Neural cell (in vitro differentiated cells): ENCODE measurements around the gene CNOT6. TPM values are rescaled to one million over a fixed set of nuclear protein-coding genes. Genes with fewer than 3 reads are reported as not detected.

Experiments
- H2AFZ ChIP-seq: fragments of 200-600, 300-800 bp; sonication (generic), shearing (Covaris generic); 2 replicates; pipeline ENCODE4 v1.6.0; 2014; ENCODE audit warnings: low read depth, mild to moderate bottlenecking, antibody characterized with exemption, low read length, moderate library complexity
- H3F3A ChIP-seq: fragments of 200-600 bp; shearing (Covaris generic); 2 replicates; pipeline ENCODE4 v1.6.1; 2016; ENCODE audit warnings: mild to moderate bottlenecking, moderate library complexity, mixed read lengths, antibody characterized with exemption, low read length; ENCODE audit not compliant: insufficient read depth, poor library complexity, severe bottlenecking
- H3K27ac ChIP-seq: fragments of 200-600, 300-800 bp; sonication (generic), shearing (Covaris generic); 2 replicates; pipeline ENCODE4 v1.5.1; 2014; ENCODE audit warnings: mild to moderate bottlenecking, low read length, moderate library complexity
- H3K27me3 ChIP-seq: fragments of 300-800, 200-600 bp; sonication (generic), shearing (Covaris generic); 2 replicates; pipeline ENCODE4 v1.6.0; 2014; ENCODE audit warnings: mild to moderate bottlenecking, low read depth, low read length, moderate library complexity; ENCODE audit not compliant: insufficient read depth
- H3K36me3 ChIP-seq: fragments of 300-800, 200-600 bp; sonication (generic), shearing (Covaris generic); 2 replicates; pipeline ENCODE4 v1.5.1; 2014; ENCODE audit warnings: mild to moderate bottlenecking, antibody characterized with exemption, low read length, moderate library complexity; ENCODE audit not compliant: insufficient read depth
- H3K4me2 ChIP-seq: fragments of 300-800, 200-600 bp; sonication (generic), shearing (Covaris generic); 2 replicates; pipeline ENCODE4 v1.6.0; 2014; ENCODE audit warnings: mild to moderate bottlenecking, low read length
- H3K4me3 ChIP-seq: fragments of 300-800, 200-600 bp; sonication (generic), shearing (Covaris generic); 2 replicates; pipeline ENCODE4 v1.5.1; 2014; ENCODE audit warnings: mild to moderate bottlenecking, low read length, moderate library complexity
- H3K79me2 ChIP-seq: fragments of 200-600 bp; shearing (Covaris generic); replicated peaks from 2 replicates; pipeline ENCODE4 v1.6.0; 2014; ENCODE audit warnings: mild to moderate bottlenecking, low read length, moderate library complexity; ENCODE audit not compliant: insufficient read depth
- H3K9ac ChIP-seq: fragments of 300-800, 200-600 bp; sonication (generic), shearing (Covaris generic); 2 replicates; pipeline ENCODE4 v1.6.1; 2016; ENCODE audit warnings: mild to moderate bottlenecking, low read length, mixed read lengths
- H3K9me2 ChIP-seq: fragments of 200-600 bp; shearing (Covaris generic); 2 replicates; pipeline ENCODE4 v1.6.1; 2016; ENCODE audit warnings: mild to moderate bottlenecking, low read length, mixed read lengths; ENCODE audit not compliant: insufficient read depth
- H3K9me3 ChIP-seq: fragments of 200-600, 300-800 bp; sonication (generic), shearing (Covaris generic); 2 replicates; pipeline ENCODE4 v1.6.1; 2016; ENCODE audit warnings: mild to moderate bottlenecking, mixed run types, low read length, moderate library complexity, mixed read lengths
- H4K20me1 ChIP-seq: fragments of 200-600 bp; shearing (Covaris generic); 2 replicates; pipeline ENCODE4 v1.6.1; 2016; ENCODE audit warnings: mild to moderate bottlenecking, mixed run types; ENCODE audit not compliant: insufficient read depth
- EP300 ChIP-seq: fragments of 450-650 bp; conservative IDR thresholded peaks from 2 replicates; pipeline ENCODE4 v1.6.1; 2014; ENCODE audit warnings: antibody characterized with exemption, mild to moderate bottlenecking, moderate library complexity; ENCODE audit not compliant: poor library complexity, severe bottlenecking
- EZH2 ChIP-seq: fragments of 200-600, 300-800 bp; shearing (Covaris generic), sonication (generic); IDR thresholded peaks from 2 replicates; pipeline ENCODE4 v1.6.1; 2014; ENCODE audit warnings: antibody characterized with exemption, low read length, borderline replicate concordance, mild to moderate bottlenecking; ENCODE audit not compliant: insufficient read depth, poor library complexity, severe bottlenecking
- MXI1 ChIP-seq: fragments of 450-650 bp; conservative IDR thresholded peaks from 2 replicates; pipeline ENCODE4 v1.6.1; 2014; ENCODE audit warnings: antibody characterized with exemption, mild to moderate bottlenecking; ENCODE audit not compliant: poor library complexity, severe bottlenecking
- POLR2AphosphoS5 ChIP-seq: IDR thresholded peaks from 2 replicates; pipeline ENCODE4 v1.6.1; 2012
- RAD21 ChIP-seq: fragments of 450-650 bp; conservative IDR thresholded peaks from 2 replicates; pipeline ENCODE4 v1.6.1; 2014; ENCODE audit warnings: antibody characterized with exemption, mild to moderate bottlenecking, moderate library complexity
- SMC3 ChIP-seq: fragments of 450-650 bp; conservative IDR thresholded peaks from 2 replicates; pipeline ENCODE4 v1.6.1; 2014; ENCODE audit warnings: antibody characterized with exemption, mild to moderate bottlenecking, moderate library complexity; ENCODE audit not compliant: poor library complexity
- TAF1 ChIP-seq: IDR thresholded peaks from 2 replicates; pipeline ENCODE4 v1.6.1; 2012; ENCODE audit warnings: low read depth
- polyA plus RNA-seq: library from polyadenylated mRNA; depleted of rRNA; stranded (reverse); fragments of >200 nt; gene quantifications from 2 replicates; pipeline ENCODE4 v1.2.3, GENCODE V29; 2014
- TF ChIP-seq, protein P1 (sequence below): IDR thresholded peaks from 2 replicates; pipeline ENCODE4 v1.6.1; 2012; ENCODE audit warnings: borderline replicate concordance
- TF ChIP-seq, protein P2 (sequence below): fragments of 450-650 bp; IDR thresholded peaks from 2 replicates; pipeline ENCODE4 v1.5.1; 2014; ENCODE audit warnings: antibody characterized with exemption, mild to moderate bottlenecking, moderate library complexity; ENCODE audit not compliant: poor library complexity, severe bottlenecking

Gene CNOT6
- polyA plus RNA-seq, 1 donor from 2014 or later, result 43.0 TPM

DNA sequence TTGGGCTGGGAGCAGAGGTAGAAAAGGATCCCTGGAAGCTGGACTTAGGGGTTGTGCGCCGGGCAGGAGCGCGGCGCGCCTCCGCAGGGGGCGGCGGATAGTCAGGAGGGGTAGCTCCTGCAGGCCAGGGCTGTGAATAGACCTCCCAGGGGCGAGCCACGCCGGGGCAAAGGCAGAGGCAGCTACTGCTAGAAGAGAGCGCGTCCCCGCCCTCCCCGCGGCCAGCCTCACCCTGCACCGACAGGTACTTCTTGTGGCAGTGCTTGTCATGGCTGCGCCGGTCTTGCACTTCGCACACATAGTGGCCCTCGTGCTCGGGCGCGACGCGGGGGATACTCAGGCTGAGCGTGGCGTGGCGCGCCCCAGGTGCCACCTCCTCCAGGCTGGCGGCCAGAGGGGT is 127.1 kb downstream of the CNOT6 start:
- Histone ChIP-seq H3K27me3 (peaks cover 3% of the 10 kb centered on the region), H3K9me3 (no peaks in the 10 kb centered on the region), H3K27ac (no peak overlapping the region), H3F3A (no peaks in the 10 kb centered on the region), H3K9me2 (no peaks in the 10 kb centered on the region), H3K36me3 (no peaks in the 10 kb centered on the region), H2AFZ (no peak overlapping the region), H3K79me2 (no peaks in the 10 kb centered on the region), H4K20me1 (no peaks in the 10 kb centered on the region), H3K4me3 (no peak overlapping the region), H3K9ac (no peak overlapping the region), H3K4me2 (no peak overlapping the region)
- TF ChIP-seq SMC3 (no peak), POLR2AphosphoS5 (no peak), TAF1 (no peak)
- TF ChIP-seq, protein P1, sequence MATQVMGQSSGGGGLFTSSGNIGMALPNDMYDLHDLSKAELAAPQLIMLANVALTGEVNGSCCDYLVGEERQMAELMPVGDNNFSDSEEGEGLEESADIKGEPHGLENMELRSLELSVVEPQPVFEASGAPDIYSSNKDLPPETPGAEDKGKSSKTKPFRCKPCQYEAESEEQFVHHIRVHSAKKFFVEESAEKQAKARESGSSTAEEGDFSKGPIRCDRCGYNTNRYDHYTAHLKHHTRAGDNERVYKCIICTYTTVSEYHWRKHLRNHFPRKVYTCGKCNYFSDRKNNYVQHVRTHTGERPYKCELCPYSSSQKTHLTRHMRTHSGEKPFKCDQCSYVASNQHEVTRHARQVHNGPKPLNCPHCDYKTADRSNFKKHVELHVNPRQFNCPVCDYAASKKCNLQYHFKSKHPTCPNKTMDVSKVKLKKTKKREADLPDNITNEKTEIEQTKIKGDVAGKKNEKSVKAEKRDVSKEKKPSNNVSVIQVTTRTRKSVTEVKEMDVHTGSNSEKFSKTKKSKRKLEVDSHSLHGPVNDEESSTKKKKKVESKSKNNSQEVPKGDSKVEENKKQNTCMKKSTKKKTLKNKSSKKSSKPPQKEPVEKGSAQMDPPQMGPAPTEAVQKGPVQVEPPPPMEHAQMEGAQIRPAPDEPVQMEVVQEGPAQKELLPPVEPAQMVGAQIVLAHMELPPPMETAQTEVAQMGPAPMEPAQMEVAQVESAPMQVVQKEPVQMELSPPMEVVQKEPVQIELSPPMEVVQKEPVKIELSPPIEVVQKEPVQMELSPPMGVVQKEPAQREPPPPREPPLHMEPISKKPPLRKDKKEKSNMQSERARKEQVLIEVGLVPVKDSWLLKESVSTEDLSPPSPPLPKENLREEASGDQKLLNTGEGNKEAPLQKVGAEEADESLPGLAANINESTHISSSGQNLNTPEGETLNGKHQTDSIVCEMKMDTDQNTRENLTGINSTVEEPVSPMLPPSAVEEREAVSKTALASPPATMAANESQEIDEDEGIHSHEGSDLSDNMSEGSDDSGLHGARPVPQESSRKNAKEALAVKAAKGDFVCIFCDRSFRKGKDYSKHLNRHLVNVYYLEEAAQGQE, result no peak
- TF ChIP-seq, protein P2, sequence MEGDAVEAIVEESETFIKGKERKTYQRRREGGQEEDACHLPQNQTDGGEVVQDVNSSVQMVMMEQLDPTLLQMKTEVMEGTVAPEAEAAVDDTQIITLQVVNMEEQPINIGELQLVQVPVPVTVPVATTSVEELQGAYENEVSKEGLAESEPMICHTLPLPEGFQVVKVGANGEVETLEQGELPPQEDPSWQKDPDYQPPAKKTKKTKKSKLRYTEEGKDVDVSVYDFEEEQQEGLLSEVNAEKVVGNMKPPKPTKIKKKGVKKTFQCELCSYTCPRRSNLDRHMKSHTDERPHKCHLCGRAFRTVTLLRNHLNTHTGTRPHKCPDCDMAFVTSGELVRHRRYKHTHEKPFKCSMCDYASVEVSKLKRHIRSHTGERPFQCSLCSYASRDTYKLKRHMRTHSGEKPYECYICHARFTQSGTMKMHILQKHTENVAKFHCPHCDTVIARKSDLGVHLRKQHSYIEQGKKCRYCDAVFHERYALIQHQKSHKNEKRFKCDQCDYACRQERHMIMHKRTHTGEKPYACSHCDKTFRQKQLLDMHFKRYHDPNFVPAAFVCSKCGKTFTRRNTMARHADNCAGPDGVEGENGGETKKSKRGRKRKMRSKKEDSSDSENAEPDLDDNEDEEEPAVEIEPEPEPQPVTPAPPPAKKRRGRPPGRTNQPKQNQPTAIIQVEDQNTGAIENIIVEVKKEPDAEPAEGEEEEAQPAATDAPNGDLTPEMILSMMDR, result no peak

DNA sequence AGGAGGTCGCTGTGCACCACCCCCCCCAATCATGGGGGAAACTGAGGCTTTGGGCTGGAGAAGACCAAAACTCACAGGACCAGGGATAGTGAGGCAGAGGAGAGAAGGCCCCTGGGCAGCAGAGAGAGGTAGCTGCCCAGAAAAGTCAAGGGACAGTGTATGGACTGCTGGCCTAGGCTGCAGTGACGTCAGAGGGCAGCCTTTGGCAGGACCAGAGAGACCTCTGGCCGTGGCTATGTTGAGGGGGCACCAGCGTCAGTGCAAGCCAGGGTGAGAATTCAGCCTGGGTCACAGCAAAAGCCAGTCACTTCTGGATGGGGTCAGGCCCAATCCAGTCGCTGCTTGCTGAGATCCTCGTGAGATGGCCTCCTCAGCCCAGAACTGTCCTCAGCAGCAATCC is 128.7 kb downstream of the CNOT6 start:
- Histone ChIP-seq H3K27ac (no peak overlapping the region), H3K36me3 (no peaks in the 10 kb centered on the region), H3K9me2 (no peaks in the 10 kb centered on the region), H4K20me1 (no peaks in the 10 kb centered on the region), H3K4me2 (no peak overlapping the region), H3K9me3 (no peaks in the 10 kb centered on the region), H3K9ac (no peak overlapping the region), H2AFZ (no peak overlapping the region), H3F3A (no peaks in the 10 kb centered on the region), H3K27me3 (peaks cover 3% of the 10 kb centered on the region), H3K79me2 (no peaks in the 10 kb centered on the region), H3K4me3 (no peak overlapping the region)
- no peak for TF ChIP-seq EP300
- no peak for TF ChIP-seq MXI1
- TF ChIP-seq EZH2, result no peak
- no peak for TF ChIP-seq TAF1
- no peak for TF ChIP-seq POLR2AphosphoS5
- TF ChIP-seq, protein P1, result no peak
- TF ChIP-seq, protein P2, result no peak
- no peak for TF ChIP-seq SMC3
- TF ChIP-seq RAD21, result no peak
